IMR-90 (cell line): Measurements from ENCODE around the gene NEK6. TPM values are rescaled to one million over a fixed set of nuclear protein-coding genes. Genes with fewer than 3 reads are reported as not detected.

ENCODE experiments used
- ATAC-seq: fragments of 200-7000 bp; cut with Tn5 transposase; 2 replicates; pipeline ENCODE4 v1.9.1; 2020; ENCODE audit warnings: low read depth, mild to moderate bottlenecking, moderate library complexity
- BruUV-seq: library from RNA; stranded (reverse); fragments of 400-500 nt; replicated peaks from 2 replicates; lab custom pipeline; 2021; lab: Mats Ljungman, UMichigan
- CTCF ChIA-PET: fragments of 300-600 bp; formaldehyde crosslinking; extraction: SDS; loops from one replicate; lab custom pipeline; 2021; ENCODE audit warnings: antibody characterized with exemption; lab: Yijun Ruan, JAX
- POLR2A ChIA-PET: fragments of 300-600 bp; sonication (Branson Sonifier 250); formaldehyde crosslinking; loops from one replicate; lab custom pipeline; 2022; ENCODE audit warnings: antibody characterized with exemption; ENCODE audit not compliant: unreplicated experiment; lab: Charles Lee
- DNase-seq: peaks from one replicate; pipeline ENCODE4 v3.0.0; 2013
- H2AFZ ChIP-seq: replicated peaks from 2 replicates; pipeline ENCODE3; 2013; ENCODE audit warnings: low read length, mild to moderate bottlenecking; ENCODE audit not compliant: poor library complexity
- H2AK5ac ChIP-seq: 2 replicates; pipeline ENCODE4 v1.6.1; 2013; ENCODE audit warnings: low read depth, low read length, inconsistent platforms
- H2AK9ac ChIP-seq: replicated peaks from 2 replicates; pipeline ENCODE3; 2013; ENCODE audit warnings: mild to moderate bottlenecking, low read depth, low read length, moderate library complexity; ENCODE audit not compliant: poor library complexity
- H2BK120ac ChIP-seq: 2 replicates; pipeline ENCODE4 v1.6.1; 2013; ENCODE audit warnings: low read depth, low read length, inconsistent platforms
- H2BK15ac ChIP-seq: 3 replicates; pipeline ENCODE4 v1.6.1; 2013; ENCODE audit warnings: low read depth, low read length, inconsistent platforms
- H2BK20ac ChIP-seq: 2 replicates; pipeline ENCODE4 v1.6.1; 2013; ENCODE audit warnings: low read depth, mild to moderate bottlenecking, inconsistent platforms, low read length, moderate library complexity
- H2BK5ac ChIP-seq: 2 replicates; pipeline ENCODE4 v1.6.1; 2013; ENCODE audit warnings: mild to moderate bottlenecking, low read depth, low read length, inconsistent platforms; ENCODE audit not compliant: poor library complexity, severe bottlenecking
- H3K14ac ChIP-seq: replicated peaks from 2 replicates; pipeline ENCODE4 v1.6.1; 2013; ENCODE audit warnings: low read depth, low read length, inconsistent platforms
- H3K18ac ChIP-seq: 2 replicates; pipeline ENCODE4 v1.6.1; 2013; ENCODE audit warnings: low read depth, low read length, control low read depth
- H3K23ac ChIP-seq: 2 replicates; pipeline ENCODE4 v1.6.1; 2013; ENCODE audit warnings: low read depth, low read length, inconsistent platforms
- H3K27ac ChIP-seq: 2 replicates; pipeline ENCODE4 v1.5.1; 2013; ENCODE audit warnings: mild to moderate bottlenecking, control low read depth, low read length; ENCODE audit not compliant: insufficient read depth
- H3K27me3 ChIP-seq: 2 replicates; pipeline ENCODE4 v1.6.1; 2013; ENCODE audit warnings: low read length; ENCODE audit not compliant: control insufficient read depth, insufficient read depth
- H3K36me3 ChIP-seq: 2 replicates; pipeline ENCODE4 v1.6.1; 2013; ENCODE audit warnings: low read length, mixed read lengths; ENCODE audit not compliant: control insufficient read depth, insufficient read depth
- H3K4ac ChIP-seq: 2 replicates; pipeline ENCODE4 v1.6.1; 2013; ENCODE audit warnings: low read depth, low read length, inconsistent platforms
- H3K4me1 ChIP-seq: 2 replicates; pipeline ENCODE4 v1.6.1; 2013; ENCODE audit warnings: low read length, mixed read lengths; ENCODE audit not compliant: control insufficient read depth, insufficient read depth
- H3K4me2 ChIP-seq: 2 replicates; pipeline ENCODE4 v1.6.1; 2013; ENCODE audit warnings: low read depth, mild to moderate bottlenecking, control low read depth, low read length, moderate library complexity
- H3K4me3 ChIP-seq: 2 replicates; pipeline ENCODE4 v1.5.1; 2013; ENCODE audit warnings: low read depth, mild to moderate bottlenecking, control low read depth, low read length, moderate library complexity; ENCODE audit not compliant: insufficient read depth
- H3K56ac ChIP-seq: 2 replicates; pipeline ENCODE4 v1.6.1; 2013; ENCODE audit warnings: low read length, inconsistent platforms; ENCODE audit not compliant: insufficient read depth; ENCODE audit errors: extremely low read depth
- H3K79me1 ChIP-seq, 2 experiments: 2 replicates each; pipeline ENCODE4 v1.6.1; 2013; ENCODE audit warnings: low read length in 2 of 2, inconsistent platforms in 1 of 2, low read depth in 1 of 2
- H3K9ac ChIP-seq: 2 replicates; pipeline ENCODE4 v1.6.1; 2013; ENCODE audit warnings: low read depth, low read length, control low read depth
- H3K9me1 ChIP-seq: 2 replicates; pipeline ENCODE4 v1.6.1; 2013; ENCODE audit warnings: low read length, inconsistent platforms; ENCODE audit not compliant: insufficient read depth
- H3K9me3 ChIP-seq: 2 replicates; pipeline ENCODE4 v1.6.1; 2013; ENCODE audit warnings: low read length; ENCODE audit not compliant: control insufficient read depth, insufficient read depth
- H4K20me1 ChIP-seq: 2 replicates; pipeline ENCODE4 v1.6.1; 2013; ENCODE audit warnings: low read length, inconsistent platforms; ENCODE audit not compliant: insufficient read depth
- H4K5ac ChIP-seq: 2 replicates; pipeline ENCODE4 v1.6.1; 2013; ENCODE audit warnings: mild to moderate bottlenecking, low read depth, low read length, control low read depth
- H4K8ac ChIP-seq, 2 experiments: 2 replicates each; pipeline ENCODE4 v1.6.1; 2013; ENCODE audit warnings: low read depth in 2 of 2, low read length in 2 of 2, control low read depth in 1 of 2, inconsistent platforms in 1 of 2
- H4K91ac ChIP-seq: 2 replicates; pipeline ENCODE4 v1.6.1; 2013; ENCODE audit warnings: low read depth, low read length, inconsistent platforms; ENCODE audit not compliant: insufficient read depth
- BHLHE40 ChIP-seq: fragments of 150-350 bp; IDR thresholded peaks from 2 replicates; pipeline ENCODE4 v1.6.1; 2016; ENCODE audit warnings: mild to moderate bottlenecking, low read depth, low read length
- FOS ChIP-seq: fragments of 150-350 bp; IDR thresholded peaks from 2 replicates; pipeline ENCODE4 v1.6.1; 2016; ENCODE audit warnings: low read depth, low read length
- WGBS, 2 experiments: methylation state at CpG; one replicate each; pipeline versions ENCODE4 v1.1.5 to v1.1.7; 2013; ENCODE audit warnings: missing lambda C conversion rate in 2 of 2; ENCODE audit not compliant: insufficient read length in 1 of 2; ENCODE audit errors: extremely low coverage in 2 of 2; 5-methylcytosine and 5-hydroxymethylcytosine counted together
- dilution Hi-C: fragments of 300-500 bp; cut with HindIII; formaldehyde crosslinking; loops from one replicate; pipeline ENCODE4 v1.14.3; 2018; ENCODE audit warnings: low sequenced_read_pairs; ENCODE audit not compliant: unreplicated experiment
- in situ Hi-C: fragments of 300-500 bp; cut with MboI; formaldehyde crosslinking; loops from 3 replicates; pipeline ENCODE4 v1.14.3; 2019; ENCODE audit warnings: low sequenced_read_pairs, inconsistent platforms, mixed read lengths
- intact Hi-C: fragments of 100-400 bp; cut with micrococcal nuclease; formaldehyde crosslinking; loops from 2 replicates; pipeline ENCODE4 v1.10.0; 2022
- polyA plus RNA-seq, 3 experiments: library from polyadenylated mRNA; depleted of rRNA; stranded (reverse); fragments of >200 nt; gene quantifications; 2 replicates each; pipeline ENCODE4 v1.2.3, GENCODE V29; 2012; ENCODE audit warnings: low replicate concordance in 1 of 3
- total RNA-seq: library from RNA; depleted of rRNA; stranded (reverse); fragments of >200 nt; gene quantifications from 2 replicates; pipeline ENCODE4 v1.2.3, GENCODE V29; 2012

Gene NEK6
- total and polyA plus RNA-seq, 2 of the 4 experiments (the other 2 are of a cell fraction), result 79.9 to 112 TPM

DNA sequence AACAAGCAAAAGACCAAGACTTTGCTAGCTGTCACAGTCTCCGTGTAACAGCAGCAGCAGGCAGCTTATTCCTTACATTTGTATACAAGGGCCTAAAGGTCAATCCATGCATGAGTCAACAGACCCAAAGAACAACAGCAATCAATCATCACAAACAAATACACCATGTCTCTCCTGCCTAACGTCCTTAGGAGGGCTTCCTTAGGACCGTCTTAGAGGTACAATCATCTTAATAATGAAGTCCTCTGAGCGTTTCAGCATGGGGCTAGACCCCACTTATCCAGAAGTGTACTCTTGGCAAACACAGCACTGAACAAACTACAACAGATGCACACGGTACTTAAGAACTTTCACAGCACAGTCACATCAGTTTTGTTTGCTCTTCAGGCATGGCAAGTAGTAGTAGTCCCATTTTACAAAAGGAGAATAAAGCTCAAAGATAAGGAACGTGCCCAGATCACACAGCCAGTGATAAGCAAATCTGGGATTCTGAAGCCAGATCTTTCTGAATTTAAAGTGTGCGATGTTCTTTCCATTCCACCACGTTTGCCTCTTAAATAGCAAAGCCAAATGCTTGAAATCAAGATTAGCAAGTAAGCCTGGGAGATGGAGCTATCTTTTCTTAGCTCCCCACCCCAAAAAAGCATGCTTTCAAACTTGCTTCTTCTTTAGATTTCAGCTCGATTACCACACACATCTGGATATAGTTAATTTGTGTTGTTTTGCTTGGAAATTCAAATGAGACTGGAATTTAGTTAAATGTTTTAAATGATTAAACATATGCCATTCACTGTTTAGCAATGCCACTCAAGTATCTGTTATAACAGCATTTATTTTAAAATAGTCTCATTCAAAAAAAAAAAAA lies 133.3 kb downstream of the NEK6 start:
- Histone ChIP-seq H3K18ac (peak overlapping the region; percentile 80), H2AK9ac (no peak overlapping the region), H2BK20ac (peak overlapping the region; percentile 79), H3K56ac (peak overlapping the region; percentile 17), H4K20me1 (peaks cover 72% of the 10 kb centered on the region), H4K8ac (peak overlapping the region in 1 of 2 experiments; percentile 19; a peak in 2 of 4 replicates), H3K14ac (peak overlapping the region; percentile 27), H3K4me2 (peak overlapping the region; percentile 73), H2BK120ac (peak overlapping the region; percentile 69), H3K4me3 (no peak overlapping the region), H3K27ac (peak overlapping the region; percentile 9; the same call in 1 of the 2 replicates), H3K79me1 (peaks cover 27 to 83% of the 10 kb centered on the region in 2 experiments), H2BK5ac (peak overlapping the region; percentile 25), H3K27me3 (no peaks in the 10 kb centered on the region), H3K36me3 (peaks cover 2% of the 10 kb centered on the region; the same call in 1 of the 2 replicates), H3K9me1 (peaks cover 24% of the 10 kb centered on the region), H3K9ac (no peak overlapping the region), H3K4ac (peak overlapping the region; percentile 70), H4K91ac (peak overlapping the region; percentile 73; the same call in 1 of the 2 replicates), H2AK5ac (peak overlapping the region; percentile 16), H3K23ac (peak overlapping the region; percentile 70; the same call in 1 of the 2 replicates), H2BK15ac (no peak overlapping the region), H4K5ac (peak overlapping the region; percentile 30), H3K4me1 (peaks cover 40% of the 10 kb centered on the region), H3K9me3 (no peaks in the 10 kb centered on the region), H2AFZ (no peak overlapping the region)
- ATAC-seq, result peak; percentile 33
- TF ChIP-seq BHLHE40 (no peak), FOS (peak; percentile 40; the same call in 1 of the 2 replicates)
- no TSS peak for BruUV-seq
- DNase-seq, result peak; percentile 67
- ChIA-PET CTCF (interaction anchor here (0.5 to 1.2 kb wide), 6 partner anchors 15 to 312 kb away, joined by 3 to 4 read pairs (median 3); no protein-coding TSS in a partner anchor), POLR2A (no interaction called here)
- in situ Hi-C loops (no loop called here), dilution Hi-C loops (no loop called here), intact Hi-C loops (loop anchor here (2.0 kb wide), 1 partner anchor 16 kb away; no protein-coding TSS in a partner anchor)
- WGBS, 2 experiments, result 34% methylated on average over 4 of the region's 9 CpGs; no CpG with 5 or more reads in 1 of the 2 experiments
